ENCODE results near the gene APRT. TPM values are rescaled to one million over a fixed set of nuclear protein-coding genes. Genes with fewer than 3 reads are reported as not detected.

APRT gene
- total and polyA plus RNA-seq, 2 of the 8 experiments (the other 6 are each of a cell fraction or from before 2014, with no cell fraction given): 221 to 267 TPM

GRCh38 chr16:88763502-88764053, 48.1 kb downstream of the APRT start:
- peak overlapping the region in 1 of 4 experiments; percentile 31; a peak in 2 of 7 replicates for H3K9ac ChIP-seq (replicated peaks in 1 of 4; ENCODE audit: extremely low read depth in 1 of 4, low read depth in 3 of 4, low read length in 3 of 4)
- H3K36me3 ChIP-seq (ENCODE audit: control insufficient read depth in 2 of 4, insufficient read depth in 4 of 4, low read length in 3 of 4): no peaks in the 10 kb centered on the region
- H3K27ac ChIP-seq (ENCODE audit: low read depth, low read length): peak overlapping the region; percentile 64
- H4K8ac ChIP-seq (ENCODE audit: extremely low read depth, insufficient read depth, low read length): no peak overlapping the region; the same call in 1 of the 2 replicates
- H2BK12ac ChIP-seq (ENCODE audit: low read depth, low read length): peak overlapping the region; percentile 95
- peaks cover 0 to 2% of the 10 kb centered on the region in 2 experiments; a peak in 1 of 4 replicates for H3K79me2 ChIP-seq (ENCODE audit: control insufficient read depth in 1 of 2, insufficient read depth in 2 of 2, low read length in 2 of 2)
- no peaks in the 10 kb centered on the region for H3K27me3 ChIP-seq (replicated peaks in 1 of 4; ENCODE audit: control insufficient read depth in 3 of 4, extremely low read depth in 1 of 4, insufficient read depth in 3 of 4, low read length in 3 of 4)
- POLR2A ChIA-PET (ENCODE audit: partially characterized antibody): interaction anchor here (0.8 to 4.1 kb wide), 9 partner anchors 9 to 47 kb away, joined by 3 to 22 read pairs (median 4); partner anchors contain the start of gene APRT
- no peak overlapping the region for H2BK120ac ChIP-seq (replicated peaks; ENCODE audit: low read depth, low read length)
- peak overlapping the region; percentile 8 for H4K91ac ChIP-seq (replicated peaks; ENCODE audit: insufficient read length, low read length)
- peak overlapping the region; percentile 30 to 64 for H3K4me2 ChIP-seq (ENCODE audit: insufficient read depth in 1 of 2, low read depth in 2 of 2, low read length in 2 of 2)
- H3K18ac ChIP-seq (ENCODE audit: extremely low read depth, low read length): peak overlapping the region; percentile 78
- peak overlapping the region; percentile 9 for H2BK15ac ChIP-seq (ENCODE audit: low read length)
- H3K4me3 ChIP-seq (ENCODE audit: extremely low read depth in 1 of 4, insufficient read depth in 2 of 4, low read depth in 3 of 4, low read length in 4 of 4): peak overlapping the region in 1 of 4 experiments; percentile 3; a peak in 1 of 8 replicates
- peaks cover 4 to 43% (median 34%) of the 10 kb centered on the region in 4 experiments for H3K4me1 ChIP-seq (replicated peaks in 1 of 4; ENCODE audit: control insufficient read depth in 3 of 4, insufficient read depth in 4 of 4, low read length in 3 of 4)
- no peak overlapping the region for H2BK20ac ChIP-seq (ENCODE audit: low read length)
- H3K79me1 ChIP-seq (ENCODE audit: low read depth, low read length): peaks cover 8% of the 10 kb centered on the region
- H3K23ac ChIP-seq (ENCODE audit: insufficient read length): no peak overlapping the region
- H4K5ac ChIP-seq (ENCODE audit: insufficient read length, low read depth, low read length): peak overlapping the region; percentile 3
- no peaks in the 10 kb centered on the region for H3K23me2 ChIP-seq (ENCODE audit: low read depth, low read length)
- no peak overlapping the region; the same call in 1 of the 2 replicates for H2AFZ ChIP-seq (ENCODE audit: low read length)
- peak; percentile 73 for FAIRE-seq
- no peak overlapping the region for H3K56ac ChIP-seq (replicated peaks; ENCODE audit: insufficient read length, low read depth, low read length)
- peaks cover 2 to 11% of the 10 kb centered on the region in 2 experiments for H4K20me1 ChIP-seq (replicated peaks in 1 of 2; ENCODE audit: control insufficient read depth in 1 of 2, insufficient read depth in 2 of 2, low read length in 2 of 2)
- H2AK5ac ChIP-seq (ENCODE audit: low read depth, low read length): peak overlapping the region; percentile 75; the same call in 1 of the 2 replicates
- DNase-seq (ENCODE audit: low read depth in 1 of 2, low spot score in 2 of 2): peak in 1 of 2 experiments; percentile 85
- no peak overlapping the region for H3K4ac ChIP-seq (replicated peaks; ENCODE audit: insufficient read length, low read depth, low read length)
- 56% methylated on average over 14 of the region's 14 CpGs; no CpG with 5 or more reads in 1 of the 2 experiments for WGBS, 2 experiments (ENCODE audit: extremely low coverage in 1 of 2, insufficient coverage in 1 of 2, insufficient read length in 1 of 2, insufficient replicate concordance in 2 of 2, low coverage in 1 of 2, low lambda C conversion rate in 2 of 2, missing lambda C conversion rate in 1 of 2)
- H2BK5ac ChIP-seq (ENCODE audit: low read depth, low read length): peak overlapping the region; percentile 82
- CTCF ChIA-PET (ENCODE audit: partially characterized antibody): interaction anchor here (0.6 to 25.0 kb wide), 17 partner anchors 9 to 471 kb away, joined by 3 to 251 read pairs (median 5); no protein-coding TSS in a partner anchor
- no peaks in the 10 kb centered on the region for H3K9me3 ChIP-seq (ENCODE audit: insufficient read depth in 2 of 2, low read depth in 1 of 2, low read length in 1 of 2)
- H3K14ac ChIP-seq (ENCODE audit: insufficient read length): no peak overlapping the region
- TF ChIP-seq CTCF (IDR thresholded peaks at IDR 0.05; ENCODE audit: control extremely low read depth in 1 of 3, insufficient read depth in 1 of 3, low read depth in 1 of 3, low read length in 3 of 3) (peak in 1 of 3 experiments; percentile 40; a peak in 1 of 4 replicates), ZNF274 (IDR thresholded peaks at IDR 0.05; ENCODE audit: borderline replicate concordance, extremely low read depth, low read length) (no peak), MAX (IDR thresholded peaks at IDR 0.05) (0 out of 2 replicates have a peak, but pooled peaks have one; percentile 70), NANOG (IDR thresholded peaks at IDR 0.05; ENCODE audit: insufficient read depth, low read depth, low read length, poor library complexity, severe bottlenecking) (peak; percentile 42), CREB1 (IDR thresholded peaks at IDR 0.05) (no peak), TCF12 (IDR thresholded peaks at IDR 0.05; ENCODE audit: low read depth, low read length) (no peak), TAF1 (IDR thresholded peaks at IDR 0.05; ENCODE audit: low read depth, low read length) (peak; percentile 47; the same call in 1 of the 2 replicates), GABPA (IDR thresholded peaks at IDR 0.05; ENCODE audit: borderline replicate concordance, insufficient read depth, low read length) (peak; percentile 63; the same call in 1 of the 2 replicates), SUZ12 (IDR thresholded peaks at IDR 0.05; ENCODE audit: low read length) (no peak)

All from H1 (cell line).